ENCODE data around the gene HBZ. TPM values are rescaled to one million over a fixed set of nuclear protein-coding genes. Genes with fewer than 3 reads are reported as not detected.
"Not testable (repeated sequence)": the region's sequence is repeated elsewhere in the genome, so short reads cannot be mapped to it uniquely, and the experiment has no call there.

Gene HBZ
- polyA plus RNA-seq, 10 donors: 0.99 to 15.3 (median 5.7) TPM

DNA sequence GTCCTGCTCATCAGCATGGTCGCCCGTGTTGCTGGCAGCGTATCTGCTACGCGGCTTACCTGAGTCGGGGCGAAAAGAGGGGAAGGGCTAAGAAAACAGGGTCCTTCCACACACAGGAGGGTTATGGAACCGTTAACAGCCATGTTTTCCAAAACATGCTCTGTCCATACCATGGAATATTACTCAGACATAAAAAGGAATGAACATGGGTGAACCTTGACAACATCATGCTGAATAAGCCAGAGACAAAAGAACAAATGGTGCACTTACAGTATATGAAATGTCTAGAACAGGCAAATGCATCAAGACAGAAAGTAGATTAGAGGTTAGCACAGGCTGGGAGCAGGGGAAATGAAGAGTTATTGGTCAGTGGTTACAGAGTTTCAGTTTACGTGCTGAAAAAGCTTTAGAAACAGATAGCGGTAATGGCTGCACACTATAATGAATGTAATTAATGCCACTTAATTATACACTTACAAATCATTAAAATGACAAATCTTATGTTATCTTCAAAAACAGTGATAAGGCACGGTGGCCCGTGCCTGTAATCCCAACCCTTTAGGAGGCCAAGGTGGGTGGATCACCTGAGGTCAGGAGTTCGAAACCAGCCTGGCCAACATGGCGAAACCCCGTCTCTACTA lies 21.8 kb upstream of the HBZ start:
- DNase-seq: no peak

DNA sequence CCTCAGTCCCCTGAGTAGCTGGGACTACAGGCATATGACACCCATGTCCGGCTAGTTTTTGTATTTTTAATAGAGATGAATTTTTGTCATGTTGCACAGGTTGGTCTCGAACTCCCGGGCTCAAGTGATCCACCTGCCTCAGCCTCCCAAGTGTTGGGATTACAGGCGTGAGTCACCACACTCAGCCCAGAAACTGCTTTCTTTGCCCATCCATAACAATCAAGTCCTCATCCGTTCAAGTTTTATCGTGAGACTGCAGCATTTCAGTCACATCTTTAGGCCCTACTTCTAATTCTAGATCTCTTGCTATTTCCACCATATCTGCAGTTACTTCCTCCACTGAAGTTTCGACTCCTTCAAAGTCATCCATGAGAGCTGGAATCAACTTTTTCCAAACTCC lies 20.3 kb upstream of the HBZ start:
- no peak for DNase-seq

DNA sequence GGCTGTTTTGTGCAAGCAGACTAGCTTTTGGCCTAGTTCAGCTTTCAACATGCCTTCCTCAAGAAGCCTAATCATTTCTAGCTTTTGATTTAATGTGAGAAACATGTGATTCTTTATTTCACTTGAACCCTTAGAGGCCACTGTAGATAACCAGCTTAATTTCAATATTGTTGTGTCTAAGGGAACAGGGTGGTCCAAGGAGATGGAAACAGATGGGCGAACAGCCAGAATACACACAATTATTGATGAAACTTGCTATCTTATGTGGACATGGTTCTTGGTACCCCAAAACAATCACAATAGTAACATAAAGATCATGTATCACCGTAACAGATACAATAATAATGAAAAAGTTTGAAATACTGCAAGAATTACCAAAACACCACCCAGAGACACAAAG lies 18.7 kb upstream of the HBZ start:
- DNase-seq: no peak

DNA sequence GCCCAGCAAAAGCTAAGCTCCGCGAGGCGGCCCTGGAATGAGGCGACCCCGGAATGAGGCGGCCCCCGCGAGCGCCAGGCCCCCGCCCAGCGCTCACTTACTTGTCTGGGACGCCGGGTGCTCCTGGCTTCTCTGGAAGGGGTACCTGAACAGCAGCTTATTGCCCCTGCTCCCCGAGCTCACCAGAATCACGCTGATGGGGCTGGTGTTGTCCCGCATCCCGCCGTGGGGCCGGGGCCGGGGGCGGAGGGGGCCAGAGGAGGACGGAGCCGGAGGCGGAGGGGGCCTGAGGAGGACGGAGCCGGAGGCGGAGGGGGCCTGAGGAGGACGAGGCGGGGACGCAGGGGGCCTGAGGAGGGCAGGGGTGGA lies 14.4 kb upstream of the HBZ start:
- peak in 2 of 3 donors; percentile 25 to 64 for DNase-seq

DNA sequence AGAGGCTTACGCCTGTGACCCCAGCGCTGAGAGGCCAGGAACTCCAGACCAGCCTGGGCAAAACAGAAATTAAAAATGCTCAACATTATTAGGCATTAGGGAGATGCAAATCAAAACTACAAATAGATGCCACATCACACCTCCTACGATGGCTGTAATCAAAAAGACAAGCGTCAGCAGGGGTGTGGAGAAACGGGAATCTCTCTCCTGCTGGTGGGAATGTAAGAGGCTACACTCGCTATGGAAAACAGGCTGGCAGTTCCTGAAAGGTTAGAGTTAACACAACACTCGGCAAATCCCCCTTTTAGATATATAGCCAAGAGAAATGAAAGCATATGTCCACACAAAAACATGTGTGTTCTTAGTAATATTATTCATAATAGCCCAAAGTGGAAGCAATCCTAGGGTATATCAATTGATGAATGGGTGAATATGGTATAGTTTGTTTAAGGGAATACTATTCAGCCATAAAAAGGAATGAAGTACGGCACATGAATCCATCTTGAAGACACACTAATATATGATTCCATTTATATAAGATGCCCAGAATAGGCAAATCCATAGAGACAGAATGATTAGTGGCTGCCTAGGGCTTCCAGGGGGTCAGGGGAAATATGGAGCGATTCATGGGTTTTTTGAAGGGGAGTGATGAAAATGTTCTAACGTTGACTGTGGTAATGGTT lies 12.1 kb upstream of the HBZ start:
- no peak for DNase-seq

DNA sequence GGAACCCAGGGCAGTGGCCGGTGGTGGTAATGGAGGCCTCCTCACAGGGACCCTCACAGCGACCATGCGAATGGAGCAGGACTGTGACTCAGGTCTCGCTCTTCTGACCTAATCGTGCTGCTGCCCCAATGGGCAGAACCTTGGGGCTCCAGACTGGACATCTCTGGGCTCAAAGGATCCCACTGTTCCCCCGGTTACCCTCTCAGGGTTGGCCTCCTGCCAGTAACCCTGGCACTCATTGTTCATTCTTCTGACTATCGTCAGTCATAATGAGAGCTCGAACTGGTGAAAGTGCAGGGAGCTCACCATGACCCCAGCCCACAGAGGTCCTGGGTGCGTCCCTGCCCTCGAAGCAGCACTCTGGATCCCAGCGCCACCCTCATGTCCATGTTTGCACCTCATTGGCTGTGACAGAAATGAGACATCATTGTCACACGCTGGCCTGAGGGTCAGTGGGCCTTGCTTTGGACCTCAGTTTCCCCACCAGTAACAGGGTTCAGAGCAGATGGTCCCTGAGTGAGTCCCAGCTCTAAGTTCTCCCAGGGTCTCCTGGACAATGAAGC lies 10.0 kb upstream of the HBZ start:
- no peak for DNase-seq

DNA sequence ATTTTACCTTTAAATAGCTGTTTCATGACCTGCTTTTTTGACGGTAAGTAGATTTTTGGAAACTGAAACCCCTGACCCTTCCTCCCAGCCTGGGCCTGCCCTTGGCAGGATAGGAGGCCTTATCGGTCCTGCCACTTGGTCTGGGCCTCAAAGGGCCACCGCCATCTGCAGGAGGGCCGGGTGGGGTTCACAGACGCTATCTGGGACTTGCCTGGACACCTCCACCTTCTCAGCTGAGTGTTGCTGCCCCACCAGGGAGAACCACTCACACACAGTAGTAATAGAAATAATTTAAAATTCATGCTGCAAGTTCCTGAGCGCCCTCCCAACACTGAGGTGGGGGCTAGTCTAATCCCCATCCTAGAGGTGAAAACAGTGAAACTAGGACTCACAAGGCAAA lies 9.4 kb upstream of the HBZ start:
- no peak for DNase-seq

DNA sequence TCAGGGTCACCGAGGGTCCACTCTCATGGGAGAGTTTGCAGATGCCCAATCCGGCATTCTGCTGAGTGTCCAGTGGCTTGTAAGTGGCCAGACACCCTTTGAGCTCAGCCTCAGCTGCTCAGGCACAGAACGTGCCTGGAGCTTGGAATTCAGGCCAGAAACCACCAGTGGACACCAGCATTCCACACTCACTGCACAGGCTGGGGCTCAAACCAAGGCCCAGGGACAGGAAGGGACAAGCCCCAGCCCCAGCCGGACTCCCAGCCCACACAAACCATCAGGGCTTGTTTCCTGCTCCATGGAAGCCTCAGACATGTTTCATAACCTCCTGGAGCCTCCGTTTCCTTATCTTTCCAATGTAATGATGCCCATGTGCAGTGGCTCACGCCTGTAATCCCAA lies 9.0 kb upstream of the HBZ start:
- no peak for DNase-seq

DNA sequence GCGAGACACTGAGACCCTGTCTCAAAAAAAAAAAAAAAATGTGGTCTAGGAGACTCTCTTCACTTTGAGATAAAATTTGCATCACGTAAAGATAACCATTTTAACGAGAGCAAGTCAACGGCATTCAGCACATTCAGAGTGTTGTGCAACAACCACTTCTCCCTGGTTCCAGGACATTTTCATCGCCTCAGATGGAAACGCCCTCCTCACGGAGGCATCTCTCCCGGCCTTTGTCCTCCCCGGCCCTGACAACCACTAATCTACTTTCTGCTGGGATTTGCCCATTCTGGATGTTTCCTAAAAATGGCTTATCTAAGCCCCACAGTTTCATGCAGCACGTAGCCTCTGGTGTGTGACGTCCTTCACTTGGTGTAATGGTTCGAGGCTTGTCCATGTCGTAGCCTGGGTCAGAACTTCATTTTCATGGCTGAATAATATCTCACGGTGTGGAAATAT lies 7.6 kb upstream of the HBZ start:
- no peak for DNase-seq

DNA sequence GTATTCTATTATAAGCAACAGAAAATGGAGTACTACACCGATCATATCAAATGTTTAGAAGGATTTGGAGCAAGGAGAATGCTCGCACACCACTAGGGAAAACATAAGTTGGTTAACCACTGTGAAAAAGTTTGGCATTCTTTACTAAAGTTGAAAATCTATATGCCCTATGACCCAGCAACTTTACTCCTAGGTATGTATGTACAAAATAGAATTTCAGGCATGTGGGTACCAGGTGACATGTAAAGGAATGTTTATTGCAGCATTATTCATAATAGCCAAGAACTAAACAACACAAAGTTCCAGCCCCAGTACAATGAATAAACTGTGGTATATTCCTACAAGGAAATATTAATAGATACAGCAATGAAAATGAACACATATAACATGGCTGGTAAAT lies 5.8 kb upstream of the HBZ start:
- no peak for DNase-seq

DNA sequence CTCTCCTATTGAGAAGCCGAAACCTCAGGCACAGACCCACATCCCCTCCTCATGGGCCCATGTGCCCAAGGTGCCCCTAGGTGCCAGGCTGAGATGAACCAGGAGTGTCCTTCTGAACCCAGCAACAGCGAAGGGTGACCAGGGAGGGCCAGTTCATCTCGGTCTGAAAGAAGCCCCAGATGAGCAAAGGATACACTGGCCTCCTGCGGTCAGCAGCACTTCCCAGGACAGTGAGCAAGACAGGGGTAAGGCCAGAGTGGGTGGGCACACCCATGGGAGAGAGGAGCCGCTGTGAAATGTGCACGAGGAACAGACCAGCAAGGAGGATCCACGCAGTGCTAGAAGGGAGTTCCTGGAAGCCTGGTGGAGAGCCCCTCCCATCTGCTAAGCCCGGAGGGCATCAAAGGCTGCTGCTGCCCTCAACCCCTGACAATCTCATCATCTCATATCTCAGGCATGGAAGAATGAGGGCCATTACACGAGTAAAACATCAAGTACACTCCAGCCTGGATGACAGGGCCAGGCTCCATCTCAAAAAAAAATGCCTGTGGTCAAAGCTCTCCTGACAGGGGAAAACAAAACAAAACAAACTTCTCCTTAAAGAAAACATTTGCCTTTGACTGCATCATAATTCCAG lies 3.3 kb upstream of the HBZ start:
- no peak for DNase-seq

DNA sequence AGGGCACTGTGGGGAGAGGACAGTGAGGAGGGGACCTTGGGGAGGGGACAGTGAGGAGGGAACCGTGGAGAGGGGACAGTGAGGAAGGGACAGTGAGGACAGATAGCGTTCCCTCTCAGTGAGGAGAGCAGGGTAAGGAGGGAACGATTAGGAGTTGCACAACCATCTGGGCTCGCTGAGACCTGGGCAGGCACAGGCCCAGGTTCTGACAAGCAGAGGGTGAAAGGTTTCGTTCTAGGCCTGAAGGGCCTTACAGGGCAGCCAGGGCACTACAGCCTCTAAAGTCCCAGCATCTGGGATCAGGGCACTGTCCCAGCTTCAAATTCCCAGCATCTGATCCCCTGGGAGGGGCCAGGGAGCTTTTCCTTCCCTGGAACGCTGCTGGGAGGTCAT lies 681 bp downstream of the HBZ start:
- DNase-seq: not testable (repeated sequence)

DNA sequence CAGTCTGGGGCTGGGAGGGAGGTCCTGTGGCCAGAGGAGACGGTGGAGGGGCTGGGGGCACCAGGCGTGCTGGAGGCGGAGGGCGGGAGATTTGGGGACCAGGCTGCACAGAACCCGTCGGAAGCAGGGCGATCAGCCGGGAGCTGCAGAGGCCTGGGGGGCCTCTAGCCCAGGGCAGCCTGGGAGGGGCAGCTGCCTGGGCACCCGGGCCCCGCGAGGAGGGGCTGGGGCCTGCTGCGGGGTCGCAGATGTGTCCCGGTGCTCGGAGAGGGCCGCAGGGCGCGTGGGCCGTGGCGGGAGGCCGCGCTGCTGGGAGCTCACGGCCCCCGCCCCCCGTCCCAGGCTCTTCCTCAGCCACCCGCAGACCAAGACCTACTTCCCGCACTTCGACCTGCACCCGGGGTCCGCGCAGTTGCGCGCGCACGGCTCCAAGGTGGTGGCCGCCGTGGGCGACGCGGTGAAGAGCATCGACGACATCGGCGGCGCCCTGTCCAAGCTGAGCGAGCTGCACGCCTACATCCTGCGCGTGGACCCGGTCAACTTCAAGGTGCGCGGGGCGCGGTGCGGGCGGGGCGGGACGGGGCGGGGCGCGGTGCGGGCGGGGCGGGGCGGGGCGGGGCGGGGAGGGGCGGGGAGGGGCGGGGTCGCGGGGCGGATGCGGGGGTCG lies 1.2 kb downstream of the HBZ start:
- not testable (repeated sequence) for DNase-seq

DNA sequence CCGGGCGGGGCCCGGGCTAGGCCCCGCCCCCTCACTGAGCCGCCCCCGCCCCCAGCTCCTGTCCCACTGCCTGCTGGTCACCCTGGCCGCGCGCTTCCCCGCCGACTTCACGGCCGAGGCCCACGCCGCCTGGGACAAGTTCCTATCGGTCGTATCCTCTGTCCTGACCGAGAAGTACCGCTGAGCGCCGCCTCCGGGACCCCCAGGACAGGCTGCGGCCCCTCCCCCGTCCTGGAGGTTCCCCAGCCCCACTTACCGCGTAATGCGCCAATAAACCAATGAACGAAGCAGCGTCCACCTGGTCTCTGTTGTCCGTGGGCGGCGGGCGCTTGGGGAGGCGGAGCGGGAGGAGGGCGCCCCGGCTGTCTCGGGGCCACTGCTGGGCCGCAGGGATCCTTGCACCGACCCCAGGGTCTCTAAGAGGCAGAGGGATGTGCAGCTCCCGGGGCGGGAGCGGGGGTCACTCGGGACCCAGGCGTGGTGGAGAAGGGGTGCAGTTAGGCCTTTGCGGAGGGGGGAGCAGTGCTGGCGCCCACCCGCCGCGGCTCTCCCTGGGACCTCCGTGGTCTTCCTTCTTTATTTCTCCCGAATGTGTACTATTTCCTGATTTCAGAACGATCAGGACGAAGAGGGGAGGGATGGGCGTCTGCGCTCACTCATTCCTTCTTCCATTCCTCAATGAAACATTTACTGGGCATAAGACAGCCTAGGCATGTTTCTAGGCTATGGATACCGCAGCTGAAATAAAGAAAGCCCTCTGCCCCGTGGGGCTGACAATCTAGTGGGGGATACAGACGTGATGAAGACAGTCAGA lies 2.0 kb downstream of the HBZ start:
- DNase-seq: peak in 2 of 3 donors; percentile 38 to 82

DNA sequence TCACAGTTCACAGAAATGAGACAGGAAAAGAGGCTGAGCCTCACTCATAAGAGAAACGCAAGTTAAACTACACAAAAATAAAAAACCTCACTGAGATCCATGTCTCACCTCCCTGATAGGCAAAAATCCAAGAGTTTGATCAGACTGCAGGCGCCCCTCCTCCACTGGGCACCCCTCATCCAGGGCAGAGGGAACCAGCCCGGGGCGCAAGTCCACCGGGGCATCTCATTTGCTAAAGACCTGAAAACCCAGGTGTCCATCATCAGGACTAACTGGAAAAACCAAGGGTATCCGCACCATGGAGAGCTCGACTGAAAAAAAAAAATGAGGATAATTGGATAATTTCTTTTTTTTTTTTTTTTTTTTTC lies 2.6 kb downstream of the HBZ start:
- no peak for DNase-seq

DNA sequence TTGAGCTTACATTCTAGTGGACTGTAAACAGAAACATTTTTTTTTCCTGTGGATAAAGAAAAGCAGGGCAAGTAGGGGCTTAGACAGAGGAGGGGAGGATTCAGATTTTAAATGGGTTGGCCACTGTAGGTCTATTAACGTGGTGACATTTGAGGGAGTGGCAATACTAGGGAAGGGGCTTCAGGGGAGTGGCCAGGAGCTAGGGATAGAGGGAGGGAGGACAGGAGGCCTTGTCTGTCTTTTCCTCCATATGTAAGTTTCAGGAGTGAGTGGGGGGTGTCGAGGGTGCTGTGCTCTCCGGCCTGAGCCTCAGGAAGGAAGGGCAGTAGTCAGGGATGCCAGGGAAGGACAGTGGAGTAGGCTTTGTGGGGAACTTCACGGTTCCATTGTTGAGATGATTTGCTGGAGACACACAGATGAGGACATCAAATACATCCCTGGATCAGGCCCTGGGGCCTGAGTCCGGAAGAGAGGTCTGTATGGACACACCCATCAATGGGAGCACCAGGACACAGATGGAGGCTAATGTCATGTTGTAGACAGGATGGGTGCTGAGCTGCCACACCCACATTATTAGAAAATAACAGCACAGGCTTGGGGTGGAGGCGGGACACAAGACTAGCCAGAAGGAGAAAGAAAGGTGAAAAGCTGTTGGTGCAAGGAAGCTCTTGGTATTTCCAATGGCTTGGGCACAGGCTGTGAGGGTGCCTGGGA lies 6.8 kb downstream of the HBZ start:
- DNase-seq: no peak

DNA sequence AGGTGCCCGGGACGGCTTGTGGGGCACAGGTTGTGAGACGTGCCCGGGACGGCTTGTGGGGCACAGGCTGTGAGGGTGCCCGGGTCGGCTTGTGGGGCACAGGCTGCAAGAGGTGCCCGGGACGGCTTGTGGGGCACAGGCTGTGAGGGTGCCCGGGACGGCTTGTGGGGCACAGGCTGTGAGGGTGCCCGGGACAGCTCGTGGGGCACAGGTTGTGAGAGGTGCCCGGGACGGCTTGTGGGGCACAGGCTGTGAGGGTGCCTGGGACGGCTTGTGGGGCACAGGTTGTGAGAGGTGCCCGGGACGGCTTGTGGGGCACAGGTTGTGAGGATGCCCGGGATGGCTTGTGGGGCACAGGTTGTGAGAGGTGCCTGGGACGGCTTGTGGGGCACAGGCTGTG lies 7.8 kb downstream of the HBZ start:
- not testable (repeated sequence) for DNase-seq

DNA sequence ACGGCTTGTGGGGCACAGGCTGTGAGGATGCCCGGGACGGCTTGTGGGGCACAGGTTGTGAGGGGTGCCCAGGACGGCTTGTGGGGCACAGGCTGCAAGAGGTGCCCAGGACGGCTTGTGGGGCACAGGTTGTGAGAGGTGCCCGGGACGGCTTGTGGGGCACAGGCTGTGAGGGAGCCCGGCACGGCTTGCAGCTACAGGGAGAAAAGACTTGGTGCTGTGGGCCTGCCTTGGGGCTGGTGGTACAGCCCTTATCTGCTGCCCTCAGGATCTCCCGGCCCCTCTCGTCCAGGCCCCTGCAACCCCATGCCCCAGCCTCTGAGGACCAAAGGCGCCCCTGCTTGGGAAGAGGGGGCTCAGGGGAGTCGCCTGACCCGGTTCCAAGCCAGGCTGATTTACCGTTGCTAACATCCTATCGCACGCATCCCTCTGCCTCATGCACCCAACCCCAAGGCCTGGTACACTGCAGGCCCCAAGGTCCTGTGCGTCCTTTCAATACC lies 8.3 kb downstream of the HBZ start:
- no peak for DNase-seq

DNA sequence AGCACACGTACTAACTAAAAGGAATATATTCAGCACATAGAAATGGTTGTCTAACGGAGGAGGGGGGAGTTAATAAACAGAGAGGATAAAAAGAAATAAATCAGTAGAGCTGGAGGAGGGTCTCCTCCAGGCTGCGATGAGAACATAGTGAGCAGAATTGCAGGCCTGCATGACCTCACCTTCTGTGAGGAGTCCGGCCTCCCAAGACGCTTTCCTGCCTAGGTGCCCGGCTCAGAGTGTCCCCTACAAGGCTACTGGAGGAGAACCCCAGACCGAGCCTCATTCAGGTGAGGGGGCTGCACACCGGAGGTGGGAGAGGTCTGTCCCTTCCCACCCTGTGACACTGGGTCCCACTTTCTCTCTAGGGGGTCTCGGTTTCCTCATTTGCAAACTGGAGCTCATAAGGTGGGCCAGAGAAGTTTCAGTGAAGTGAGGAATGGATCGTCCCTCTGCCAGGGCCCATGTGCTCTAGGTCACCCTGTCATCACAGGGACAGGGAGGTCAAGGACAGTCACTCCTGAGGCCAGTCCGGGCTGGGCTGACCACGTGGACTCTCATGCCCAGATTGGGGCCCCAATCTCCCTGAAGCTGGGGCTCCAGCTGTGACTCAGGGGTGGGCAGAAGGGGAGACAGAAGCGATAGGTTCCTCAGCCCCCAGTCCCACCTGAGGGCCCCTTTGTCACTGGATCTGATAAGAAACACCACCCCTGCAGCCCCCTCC lies 10.0 kb downstream of the HBZ start:
- DNase-seq: no peak

DNA sequence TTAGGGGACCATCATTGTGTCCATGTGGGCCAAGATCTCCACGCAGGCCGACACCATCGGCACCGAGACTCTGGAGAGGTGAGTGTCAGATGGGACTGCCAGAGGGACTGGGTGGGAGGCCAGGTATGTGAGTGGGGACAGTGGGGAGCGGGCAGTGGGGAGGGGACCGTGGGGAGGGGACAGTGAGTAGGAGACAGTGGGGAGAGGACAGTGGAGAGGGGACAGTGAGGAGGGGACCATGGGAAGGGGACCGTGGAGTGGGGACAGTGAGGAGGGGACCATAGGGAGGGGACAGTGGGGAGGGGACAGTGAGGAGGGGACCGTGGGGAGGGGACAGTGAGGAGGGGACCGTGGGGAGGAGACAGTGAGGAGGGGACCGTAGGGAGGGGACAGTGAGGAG lies 10.7 kb downstream of the HBZ start:
- DNase-seq: not testable (repeated sequence)
